Testis (tissue), 3 donors: ENCODE results near the gene KCNQ1. TPM values are rescaled to one million over a fixed set of nuclear protein-coding genes. Genes with fewer than 3 reads are reported as not detected.

ENCODE experiments used
- DNase-seq: peaks from one replicate; pipeline ENCODE4 v3.0.0-alpha.2; 2019
- H3K27ac ChIP-seq, 2 donors: fragments of 200-600 bp; sonication (generic); one replicate each; pipeline ENCODE4 v1.5.1; 2019
- H3K27me3 ChIP-seq: fragments of 200-600 bp; sonication (generic); one replicate; pipeline ENCODE4 v1.5.1; 2019
- H3K36me3 ChIP-seq: fragments of 200-600 bp; sonication (generic); one replicate; pipeline ENCODE4 v1.5.1; 2017; ENCODE audit warnings: low read depth; ENCODE audit errors: missing control alignments
- H3K4me1 ChIP-seq: fragments of 200-600 bp; sonication (generic); one replicate; pipeline ENCODE4 v1.5.1; 2019
- H3K4me3 ChIP-seq, 2 donors: fragments of 200-600 bp; sonication (generic); one replicate each; pipeline ENCODE4 v1.5.1; 2017 to 2019
- H3K9me3 ChIP-seq: fragments of 200-600 bp; sonication (generic); one replicate; pipeline ENCODE4 v1.5.1; 2017
- CTCF ChIP-seq, 3 experiments: fragments of 450-650 bp in 2 of 3; fragments of 200-600 bp in 1 of 3; sonication (generic) in 1 of 3; IDR thresholded peaks; one replicate each; pipeline ENCODE4 v1.5.1; 2016 to 2019; ENCODE audit warnings: antibody characterized with exemption in 3 of 3, mild to moderate bottlenecking in 2 of 3, moderate library complexity in 1 of 3
- POLR2A ChIP-seq: fragments of 450-650 bp; IDR thresholded peaks from one replicate; pipeline ENCODE4 v1.6.1; 2017; ENCODE audit warnings: antibody characterized with exemption, mild to moderate bottlenecking, moderate library complexity
- WGBS, 2 donors: methylation state at CpG; one replicate each; pipeline ENCODE4 v1.1.5; 2018; 5-methylcytosine and 5-hydroxymethylcytosine counted together
- intact Hi-C: fragments of 100-400 bp; cut with DNase I; formaldehyde crosslinking; loops from one replicate; pipeline ENCODE4 v1.15.1; 2023; ENCODE audit warnings: low total_unique reads
- polyA plus RNA-seq: library from polyadenylated mRNA; stranded (reverse); fragments of 350-450 nt; fragmentation: Illumina TruSeq; extraction: RNeasy Lipid Tissue Mini Kit (QIAGEN cat#74804); gene quantifications from one replicate; pipeline ENCODE4 v1.2.3, GENCODE V29; 2014; ENCODE audit warnings: low read depth, low replicate concordance; ENCODE audit not compliant: insufficient read depth
- total RNA-seq, 2 donors: library from RNA; depleted of rRNA; stranded (reverse); fragments of >200 nt; gene quantifications; one replicate each; pipeline ENCODE4 v1.2.3, GENCODE V29; 2016

Gene KCNQ1
- total and polyA plus RNA-seq, 3 donors from 2014 or later, result 6.0 to 24.2 (median 12.8) TPM

- no peak for DNase-seq
- no peaks in the 10 kb centered on the region for H3K27me3 ChIP-seq
- H3K9me3 ChIP-seq, result no peaks in the 10 kb centered on the region
- no peaks in the 10 kb centered on the region for H3K4me1 ChIP-seq
- no peak overlapping the region for H3K4me3 ChIP-seq
- H3K36me3 ChIP-seq, result no peaks in the 10 kb centered on the region
- intact Hi-C loops, result no loop called here
- no peak for TF ChIP-seq POLR2A
- TF ChIP-seq CTCF (IDR thresholded peaks at IDR 0.05), result no peak
- no peak overlapping the region for H3K27ac ChIP-seq
Measured at GRCh38 chr11:2649400-2649799, 204.6 kb downstream of the KCNQ1 start.

GRCh38 chr11:2649848-2650247 lies 205.0 kb downstream of the KCNQ1 start:
- no peak for DNase-seq

GRCh38 chr11:2650343-2650867 lies 205.6 kb downstream of the KCNQ1 start:
- H3K4me1 ChIP-seq, result no peaks in the 10 kb centered on the region
- no peaks in the 10 kb centered on the region for H3K36me3 ChIP-seq
- no peaks in the 10 kb centered on the region for H3K27me3 ChIP-seq
- no peak for TF ChIP-seq POLR2A
- TF ChIP-seq CTCF (IDR thresholded peaks at IDR 0.05), result no peak
- H3K9me3 ChIP-seq, result no peaks in the 10 kb centered on the region
- DNase-seq, result no peak
- no peak overlapping the region for H3K27ac ChIP-seq
- 96 to 97% methylated on average over 2 of the region's 2 CpGs for WGBS, 2 donors
- H3K4me3 ChIP-seq, result no peak overlapping the region
- intact Hi-C loops, result no loop called here

More at GRCh38 chr11:2649848-2650247, 205.0 kb downstream of the KCNQ1 start:
- Histone ChIP-seq H3K4me3 (no peak overlapping the region), H3K27me3 (no peaks in the 10 kb centered on the region), H3K36me3 (no peaks in the 10 kb centered on the region), H3K27ac (no peak overlapping the region), H3K9me3 (no peaks in the 10 kb centered on the region), H3K4me1 (no peaks in the 10 kb centered on the region)
- TF ChIP-seq CTCF (IDR thresholded peaks at IDR 0.05) (no peak), POLR2A (no peak)
- WGBS, 2 donors, result 98 to 99% methylated on average over 2 of the region's 2 CpGs
- intact Hi-C loops, result no loop called here

GRCh38 chr11:2651054-2651617 lies 206.3 kb downstream of the KCNQ1 start:
- WGBS, 2 donors, result 93 to 98% methylated on average over 4 of the region's 4 CpGs
- intact Hi-C loops, result no loop called here
- H3K27ac ChIP-seq, result no peak overlapping the region
- no peaks in the 10 kb centered on the region for H3K27me3 ChIP-seq
- TF ChIP-seq POLR2A (no peak), CTCF (IDR thresholded peaks at IDR 0.05) (no peak)
- DNase-seq, result no peak
- H3K36me3 ChIP-seq, result no peaks in the 10 kb centered on the region
- H3K4me1 ChIP-seq, result no peaks in the 10 kb centered on the region
- H3K9me3 ChIP-seq, result no peaks in the 10 kb centered on the region
- no peak overlapping the region for H3K4me3 ChIP-seq

GRCh38 chr11:2651826-2652271 lies 207.0 kb downstream of the KCNQ1 start:
- no peak for DNase-seq
- intact Hi-C loops, result no loop called here
- TF ChIP-seq CTCF (IDR thresholded peaks at IDR 0.05) (no peak), POLR2A (no peak)
- Histone ChIP-seq H3K9me3 (no peaks in the 10 kb centered on the region), H3K4me1 (no peaks in the 10 kb centered on the region), H3K4me3 (no peak overlapping the region), H3K36me3 (no peaks in the 10 kb centered on the region), H3K27ac (no peak overlapping the region), H3K27me3 (no peaks in the 10 kb centered on the region)
- 81 to 87% methylated on average over 6 to 7 of the region's 7 CpGs for WGBS, 2 donors
